Measurements from ENCODE around the gene ATL1. TPM values are rescaled to one million over a fixed set of nuclear protein-coding genes. Genes with fewer than 3 reads are reported as not detected.
"Not testable (repeated sequence)": the region's sequence is repeated elsewhere in the genome, so short reads cannot be mapped to it uniquely, and the experiment has no call there.

Gene ATL1
- total RNA-seq, 1 donor from 2014 or later = 0.48 TPM

DNA sequence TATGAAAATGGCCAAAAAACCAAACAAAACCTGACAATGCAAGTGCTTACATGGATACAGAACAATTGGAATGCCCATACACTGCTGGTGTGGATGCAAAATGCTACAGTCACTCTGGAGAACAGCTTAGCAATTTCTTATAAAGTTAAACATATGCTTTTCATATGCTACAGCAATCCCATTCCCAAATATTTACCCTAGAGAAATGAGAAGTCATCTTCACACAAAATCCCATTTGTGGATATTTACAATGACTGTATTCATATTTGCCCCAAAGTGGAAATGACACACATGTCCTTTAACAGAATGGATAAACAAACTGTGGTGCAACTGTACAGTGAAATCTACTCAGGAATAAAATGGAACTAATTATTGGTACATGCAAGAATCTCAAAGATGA, 87.8 kb downstream of the ATL1 start:
- DNase-seq (ENCODE audit: low spot score) = no peak
- no peak for ATAC-seq

DNA sequence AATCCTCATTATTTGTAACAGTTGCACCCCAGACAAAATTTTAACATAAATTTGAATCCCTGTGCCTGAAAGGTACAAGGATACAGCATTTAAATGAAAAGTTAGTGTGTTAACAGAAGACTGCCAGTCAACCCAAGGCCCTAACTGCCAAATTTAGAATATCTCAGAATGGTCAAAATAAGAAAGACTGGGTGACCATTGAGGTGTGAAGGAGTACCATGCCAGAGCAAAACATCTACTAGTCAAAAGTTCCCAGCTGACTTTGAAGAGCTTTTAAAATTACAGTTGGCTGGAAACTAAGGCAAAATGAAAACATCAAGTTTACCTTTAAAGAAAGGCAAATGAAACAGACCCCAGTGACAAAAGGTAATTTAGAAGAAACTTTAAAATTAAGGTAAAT, 89.7 kb downstream of the ATL1 start:
- no peak for ATAC-seq
- no peak for DNase-seq (ENCODE audit: low spot score)

DNA sequence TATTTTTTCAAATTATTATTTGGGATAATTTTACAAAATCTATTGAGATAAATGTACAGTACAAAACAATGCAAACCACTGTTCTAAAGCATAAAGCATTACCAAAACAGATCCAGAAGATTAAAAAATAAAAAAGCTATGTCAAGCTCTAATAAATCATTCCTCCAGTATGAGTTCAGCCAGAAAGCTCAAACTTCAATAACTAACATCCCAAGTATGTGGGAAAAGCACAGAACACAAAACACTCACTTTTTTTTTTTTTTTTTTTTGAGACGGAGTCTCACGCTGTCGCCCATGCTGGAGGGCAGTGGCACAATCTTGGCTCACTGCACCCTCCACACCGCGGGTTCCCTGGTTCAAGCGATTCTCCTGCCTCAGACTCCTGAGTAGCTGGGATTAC, 96.8 kb downstream of the ATL1 start:
- DNase-seq (ENCODE audit: low spot score) (no peak), ATAC-seq (no peak)

DNA sequence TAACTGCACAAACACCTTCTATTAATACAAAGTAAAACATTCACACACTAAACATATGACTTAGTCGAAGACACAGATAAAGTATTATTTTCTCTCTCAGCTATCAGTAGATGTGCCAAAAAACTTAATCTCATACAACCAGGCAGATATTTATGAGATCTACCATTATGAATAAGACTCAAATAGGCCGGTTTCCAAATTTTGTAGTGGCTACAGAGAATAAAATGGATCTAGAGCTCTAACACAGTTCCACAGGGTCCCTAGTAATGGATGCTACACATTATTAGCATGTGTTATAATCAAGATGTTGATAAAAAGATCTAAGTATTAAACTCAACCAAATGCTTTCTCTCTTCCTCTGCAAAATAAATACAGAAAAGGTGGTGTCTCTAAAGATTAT, 97.8 kb downstream of the ATL1 start:
- peak; percentile 13 for ATAC-seq

DNA sequence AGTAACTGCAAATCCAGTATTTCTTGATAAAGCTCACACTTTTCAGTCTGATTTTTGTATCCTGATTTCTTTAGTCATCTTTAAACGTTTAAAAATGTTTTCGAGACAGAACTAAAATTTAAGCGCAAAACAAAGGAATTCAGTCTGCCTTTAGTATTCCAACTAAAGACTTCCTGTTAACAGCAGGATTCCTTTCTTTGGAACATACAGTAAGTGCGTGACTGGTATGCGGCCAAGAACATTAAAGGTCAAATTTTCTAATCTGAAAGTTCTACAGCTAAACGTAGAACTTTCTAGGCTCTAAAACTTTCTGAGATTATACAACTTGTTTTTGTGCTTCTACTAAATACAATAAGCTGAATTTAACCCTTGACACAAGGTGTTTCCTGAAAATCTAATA, 98.3 kb downstream of the ATL1 start:
- ATAC-seq (peak; percentile 77), DNase-seq (ENCODE audit: low spot score) (no peak)

More for the DNA sequence above, 97.8 kb downstream of the ATL1 start:
- no peak for DNase-seq (ENCODE audit: low spot score)

DNA sequence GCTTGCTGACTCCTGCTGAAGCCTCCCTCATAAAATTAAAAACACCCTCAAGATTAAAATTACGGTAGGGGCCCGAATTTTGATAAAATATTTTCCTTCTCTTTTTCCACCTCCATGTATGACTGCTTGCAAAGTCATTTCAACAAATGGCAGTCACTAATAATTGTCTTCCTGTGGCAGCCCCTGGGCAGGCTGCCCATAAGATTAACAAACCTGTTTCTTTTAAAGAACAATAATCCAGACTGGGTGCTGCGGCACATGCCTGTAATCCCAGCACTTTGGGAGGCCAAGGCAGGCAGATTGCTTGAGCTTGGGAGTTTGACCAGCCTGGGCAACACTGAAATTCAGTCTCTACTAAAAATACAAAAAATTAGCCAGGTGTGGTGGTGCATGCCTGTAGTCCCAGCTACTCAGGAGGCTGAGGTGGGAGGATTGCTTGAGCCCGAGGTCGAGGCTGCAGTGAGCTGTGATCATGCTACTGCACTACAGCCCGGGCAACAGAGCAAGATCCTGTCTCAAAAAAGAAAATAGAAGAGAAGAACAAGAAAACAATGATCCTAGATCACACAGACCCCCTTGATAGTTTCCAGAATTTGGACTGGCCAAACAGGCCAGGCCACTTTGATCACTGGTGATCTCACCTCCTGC, 99.5 kb downstream of the ATL1 start:
- DNase-seq (ENCODE audit: low spot score) (no peak), ATAC-seq (peak; percentile 26)

DNA sequence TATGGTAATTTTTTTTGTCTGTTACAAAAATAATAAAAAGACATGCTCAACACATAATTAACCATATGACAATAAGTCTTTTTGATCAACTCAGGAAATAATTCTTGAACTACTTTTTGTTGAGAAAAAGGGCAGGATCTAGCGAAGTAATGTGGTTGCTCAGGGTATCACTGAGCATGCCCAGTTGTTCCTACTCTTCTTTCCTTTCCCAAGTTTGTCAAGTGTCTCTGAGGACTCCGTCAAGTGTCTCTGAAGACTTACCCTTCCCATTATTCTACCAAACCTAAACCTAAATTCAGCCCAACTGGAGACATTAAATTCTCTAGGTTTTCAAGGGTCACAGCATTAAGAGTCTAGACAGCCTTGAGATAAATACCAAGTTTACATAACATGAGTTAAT, 104.6 kb downstream of the ATL1 start:
- ATAC-seq; DNase-seq (ENCODE audit: low spot score): not testable (repeated sequence)

DNA sequence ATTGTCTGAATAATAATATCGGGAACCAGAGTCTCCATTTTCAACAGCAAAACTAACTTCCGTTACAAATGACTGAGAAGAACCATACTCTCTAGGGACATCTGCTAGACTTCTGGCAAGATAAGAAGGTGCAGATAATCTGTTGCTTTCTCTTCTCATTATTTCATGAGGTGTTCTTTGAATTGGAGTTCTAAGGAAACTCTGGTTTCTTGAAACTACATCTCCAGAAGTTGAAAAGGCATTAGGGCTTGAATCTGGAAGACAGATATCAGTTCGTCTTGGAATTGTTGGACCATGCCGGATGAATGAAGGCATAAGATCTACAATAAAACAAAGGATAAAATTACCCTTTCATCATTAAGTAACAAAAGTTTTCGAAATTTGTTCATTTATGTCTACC, 105.4 kb downstream of the ATL1 start:
- ATAC-seq; DNase-seq (ENCODE audit: low spot score): not testable (repeated sequence)

DNA sequence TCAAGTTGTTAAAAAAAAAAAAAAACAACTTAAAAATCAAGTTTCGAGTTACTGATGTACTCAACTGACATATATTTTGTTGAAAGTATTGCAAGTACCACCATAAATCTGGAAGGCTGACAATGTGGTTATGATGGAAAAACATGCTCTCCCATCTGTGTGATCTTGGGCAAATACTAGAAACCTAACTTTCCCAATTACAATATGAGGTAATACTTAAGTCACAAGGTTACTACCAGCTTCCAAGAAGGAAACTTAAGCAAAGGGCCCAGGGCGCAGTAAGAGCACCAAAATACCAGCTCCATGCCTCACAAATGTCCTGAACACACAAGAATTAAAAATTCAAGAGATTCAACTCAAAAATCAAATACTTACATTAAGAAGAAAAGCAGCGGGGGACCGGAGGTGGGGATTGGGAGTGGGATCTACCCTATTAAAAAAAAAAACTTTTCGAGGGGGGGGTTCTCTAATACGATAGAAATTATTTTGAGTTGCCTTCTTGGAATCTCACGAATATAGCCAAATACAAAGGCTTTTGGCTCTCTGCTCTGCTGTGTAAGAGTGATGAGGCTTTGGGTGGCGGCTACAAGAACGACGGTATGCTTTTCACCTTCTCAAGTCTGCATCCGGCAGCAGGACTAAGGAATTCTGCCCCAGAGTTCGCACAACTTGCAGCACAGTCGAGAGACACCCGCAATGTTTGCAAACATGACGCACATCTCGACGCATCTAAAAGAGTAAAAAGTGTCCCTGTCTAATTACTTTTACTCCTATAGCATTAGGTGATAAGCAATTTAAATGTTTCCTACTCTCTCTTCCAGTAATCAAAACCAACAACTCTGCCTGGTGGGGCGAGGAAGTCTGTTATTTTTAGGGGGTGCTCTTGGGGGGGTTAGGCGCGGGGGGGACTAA, 107.1 kb downstream of the ATL1 start:
- ATAC-seq = peak; percentile 6

DNA sequence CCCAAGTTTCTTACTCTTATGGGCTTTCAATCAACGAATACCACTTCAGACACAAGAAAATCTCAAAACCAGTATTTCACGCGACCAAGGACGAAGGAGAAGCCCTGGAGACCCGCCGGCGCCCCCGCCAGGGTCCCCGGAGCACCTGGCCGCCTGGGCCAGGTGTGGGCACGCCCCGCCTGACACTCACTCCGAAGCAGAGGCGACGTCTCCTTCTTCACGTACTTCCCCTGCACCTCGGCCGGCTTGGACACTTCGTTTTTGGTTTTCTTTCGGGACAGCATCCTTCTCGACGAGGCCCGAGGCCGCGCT, 107.7 kb downstream of the ATL1 start:
- peak; percentile 53 for ATAC-seq
- DNase-seq (ENCODE audit: low spot score) = no peak

More for the DNA sequence above, 107.1 kb downstream of the ATL1 start:
- DNase-seq (ENCODE audit: low spot score) = no peak

DNA sequence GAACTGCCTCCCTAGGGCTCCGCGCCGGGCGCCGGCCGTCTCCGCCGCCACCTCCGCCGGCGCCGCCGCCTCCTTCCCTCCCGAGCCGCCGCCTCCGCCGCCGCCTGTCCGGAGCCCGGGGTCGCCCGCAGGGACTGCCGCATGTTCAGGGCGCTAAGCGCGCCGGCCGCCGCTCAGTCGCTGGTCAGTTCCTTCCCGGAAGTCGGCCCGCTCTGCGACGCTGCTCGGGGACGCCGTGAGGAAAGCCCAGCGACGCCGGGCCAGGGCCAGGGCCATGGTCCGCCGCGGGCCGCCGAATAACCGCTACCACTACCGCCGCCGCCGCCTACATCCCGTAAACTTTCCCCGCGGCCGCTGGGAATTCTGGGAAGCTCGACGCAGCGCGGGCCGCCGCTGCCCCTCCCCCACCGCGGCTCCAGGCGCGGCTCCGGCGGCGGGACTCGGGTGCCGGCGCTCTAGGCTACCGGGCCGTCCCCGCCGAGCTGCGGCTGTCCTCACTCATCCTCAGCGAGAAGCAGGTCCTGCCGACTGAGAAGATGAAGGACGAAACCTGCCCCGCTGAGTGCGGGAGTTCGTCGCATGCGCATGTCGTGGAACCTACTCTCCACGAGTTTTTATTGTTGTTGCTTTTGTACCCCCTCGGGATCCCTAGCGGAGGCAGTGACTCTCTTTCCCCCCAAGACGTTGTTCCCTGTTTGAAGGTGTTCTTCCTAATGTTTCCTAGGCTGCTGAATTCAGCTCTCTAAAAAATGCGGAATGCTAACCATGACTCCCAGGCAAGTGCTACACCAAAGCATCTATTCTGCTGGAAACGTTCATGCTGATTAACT, 108.3 kb downstream of the ATL1 start, which contains the start of gene SAV1:
Gene SAV1, minus strand, starts transcription at position 311 of the 830 bp plus-strand sequence. CDS start 339 bp downstream, outside the sequence.
- DNase-seq (ENCODE audit: low spot score) (peak; percentile 89), ATAC-seq (peak; percentile 95)

DNA sequence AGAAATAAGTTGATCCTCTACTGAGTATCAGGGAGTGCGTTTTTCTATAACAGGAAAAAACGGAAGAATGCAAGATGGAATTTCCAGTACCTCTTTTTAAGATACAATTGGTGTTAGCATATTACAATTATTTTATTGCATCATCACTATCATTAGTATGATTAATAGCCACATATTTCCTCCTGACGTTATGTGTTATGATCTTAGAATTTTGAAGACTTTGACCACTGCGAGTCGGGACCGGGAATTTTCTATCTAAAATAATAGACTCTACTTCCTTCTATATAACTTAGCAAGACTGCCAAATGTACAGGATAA, 108.8 kb downstream of the ATL1 start:
- ATAC-seq (no peak), DNase-seq (ENCODE audit: low spot score) (no peak)

DNA sequence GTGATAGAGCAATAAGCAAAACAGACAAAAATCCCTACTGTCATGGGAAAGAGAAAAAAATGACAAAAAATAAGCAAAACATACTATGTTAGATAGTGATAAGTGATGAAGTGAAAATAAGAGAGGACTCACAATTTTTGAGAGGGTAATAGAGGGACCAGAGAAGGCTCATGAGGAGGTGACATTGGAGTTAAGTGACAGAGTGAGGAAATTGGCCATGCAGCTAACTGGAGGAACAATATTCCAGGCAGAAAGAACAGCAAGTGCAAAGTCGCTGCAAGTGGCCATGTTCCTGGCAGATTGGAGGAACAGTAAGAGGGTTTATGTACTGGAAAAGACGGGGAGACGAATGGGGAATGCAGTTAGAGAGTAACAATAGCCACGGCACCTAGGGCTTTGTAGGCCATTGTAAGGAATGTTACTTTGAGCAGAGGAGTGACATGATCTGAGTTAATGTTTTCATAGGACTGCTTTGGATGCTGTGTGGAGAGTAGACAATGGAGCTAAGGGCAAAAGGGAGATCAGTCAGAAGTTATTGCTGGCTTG, 109.6 kb downstream of the ATL1 start:
- DNase-seq (ENCODE audit: low spot score) = no peak
- ATAC-seq = no peak

DNA sequence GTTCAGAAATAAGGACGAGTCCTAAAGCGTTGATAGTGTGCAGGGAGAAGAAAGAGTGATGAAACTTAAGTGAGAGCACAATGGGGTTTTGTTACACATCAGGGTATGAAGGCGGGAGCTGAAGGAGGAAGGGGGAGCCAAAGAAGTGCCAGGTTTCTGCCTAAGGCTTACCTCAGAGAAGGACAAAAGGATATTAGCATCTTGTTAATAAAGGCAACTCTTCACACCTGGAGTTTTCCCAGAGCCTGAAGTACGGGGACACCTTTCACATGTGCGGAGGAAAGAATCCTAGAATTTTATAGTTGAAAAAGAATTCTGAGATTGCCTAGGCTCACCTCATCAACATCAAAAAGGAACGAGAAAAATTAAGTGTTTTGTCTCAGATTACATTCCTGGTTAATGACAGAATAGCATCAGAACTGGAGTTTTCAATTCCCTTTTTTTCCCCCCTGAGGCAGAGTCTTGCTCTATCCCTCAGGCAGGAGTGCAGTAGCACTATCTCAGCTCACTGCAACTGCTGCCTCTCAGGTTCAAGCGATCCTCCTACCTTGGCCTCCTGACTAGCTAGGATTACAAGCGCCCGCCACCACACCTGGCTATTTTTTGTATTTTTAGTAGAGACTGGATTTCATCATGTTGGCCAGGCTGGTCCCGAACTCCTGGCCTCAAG, 110.4 kb downstream of the ATL1 start:
- DNase-seq (ENCODE audit: low spot score) (no peak), ATAC-seq (no peak)

DNA sequence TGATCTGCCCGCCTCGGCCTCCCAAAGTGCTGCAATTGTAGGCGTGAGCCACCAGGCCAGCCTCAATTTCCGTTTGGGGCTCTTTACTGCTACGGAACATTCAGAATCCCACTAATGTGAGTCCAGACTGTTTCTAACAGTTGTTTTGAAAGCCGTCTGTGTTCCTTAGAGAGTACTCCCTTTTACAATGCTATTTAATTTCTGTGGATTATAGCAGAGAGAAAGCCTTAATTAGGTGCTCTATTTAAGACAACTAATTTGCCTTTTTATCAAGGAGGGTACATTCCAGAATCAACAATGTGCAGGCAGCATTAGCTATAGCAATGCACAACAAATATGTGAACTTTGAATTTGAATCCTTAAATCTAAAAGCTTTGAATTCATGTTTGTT, 110.9 kb downstream of the ATL1 start:
- ATAC-seq (no peak), DNase-seq (ENCODE audit: low spot score) (no peak)

DNA sequence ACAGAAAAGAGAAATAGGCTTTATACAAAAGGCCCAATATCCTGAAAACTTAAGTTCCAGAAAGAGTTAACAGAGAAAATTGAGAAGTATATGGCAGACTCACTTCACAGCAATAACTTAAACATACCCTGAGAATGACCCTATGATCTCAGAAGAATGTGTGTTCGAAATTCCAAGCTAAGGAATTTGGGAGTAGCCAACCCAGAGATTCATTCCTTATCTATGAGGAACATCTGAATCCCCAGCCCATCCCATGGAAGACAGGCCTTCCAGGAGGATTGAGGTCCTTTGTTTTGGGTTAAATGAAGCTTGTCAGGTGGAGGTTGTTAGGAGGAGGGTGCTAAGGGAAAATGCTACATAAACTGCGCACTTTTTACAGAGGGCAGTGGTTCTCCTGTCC, 115.7 kb downstream of the ATL1 start:
- no peak for DNase-seq (ENCODE audit: low spot score)

DNA sequence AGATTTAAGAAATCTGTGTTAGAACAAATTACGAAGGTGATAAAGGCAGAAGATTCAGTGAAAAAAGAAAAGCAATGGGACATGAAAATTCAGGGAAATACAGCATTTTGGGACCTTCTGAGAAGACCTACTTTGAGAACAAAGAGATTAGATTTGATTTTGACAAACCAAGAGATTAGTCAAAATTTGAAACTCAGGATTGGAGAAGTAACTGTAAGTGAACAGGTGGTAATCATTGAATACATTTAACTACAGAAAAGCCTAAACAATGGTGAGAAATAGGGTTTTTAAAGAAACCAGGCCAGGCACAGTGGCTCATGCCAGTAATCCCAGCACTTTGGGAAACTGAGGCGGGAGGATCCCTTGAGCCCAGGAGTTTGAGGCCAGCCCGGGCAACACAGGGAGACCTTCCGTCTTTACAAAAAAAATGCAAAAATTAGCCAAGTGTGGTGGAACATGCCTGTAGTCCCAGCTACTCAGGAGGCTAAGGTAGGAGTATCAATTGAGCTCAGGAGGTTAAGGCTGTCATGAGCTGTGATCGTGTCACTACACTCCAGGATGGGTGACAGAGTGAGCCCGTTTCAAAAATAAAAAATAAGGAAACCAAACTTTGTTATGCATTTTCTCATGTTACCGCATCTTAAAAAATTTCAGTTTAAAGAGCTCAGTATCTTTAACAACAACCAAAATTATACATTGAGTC, 117.0 kb downstream of the ATL1 start:
- DNase-seq (ENCODE audit: low spot score) (no peak), ATAC-seq (no peak)

More for the DNA sequence above, 115.7 kb downstream of the ATL1 start:
- no peak for ATAC-seq

DNA sequence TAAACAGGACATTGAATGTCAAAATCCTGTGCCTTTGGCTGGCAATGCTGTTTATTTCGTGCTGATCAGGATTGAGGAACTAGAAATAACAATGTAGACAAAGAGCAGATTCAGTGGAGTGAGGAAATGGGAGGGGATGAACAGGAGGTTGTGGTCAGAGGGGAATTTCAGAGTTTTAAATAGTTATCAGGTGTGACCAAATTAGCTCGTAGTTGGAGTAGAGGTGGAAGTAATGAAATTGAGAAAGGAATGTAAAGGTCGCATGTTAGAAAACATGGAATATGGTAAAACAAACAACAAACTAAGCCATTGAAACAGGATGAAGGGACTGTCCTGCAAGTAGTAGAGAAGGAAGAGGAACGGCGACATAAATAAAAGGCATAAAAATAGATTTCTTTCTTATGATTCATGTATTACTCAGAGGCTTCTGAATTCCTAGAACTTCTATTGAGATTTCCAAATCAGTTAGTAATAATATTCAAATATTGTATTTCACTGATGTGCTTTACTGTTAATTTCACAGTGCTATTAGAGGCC, 117.7 kb downstream of the ATL1 start:
- DNase-seq (ENCODE audit: low spot score) = no peak
- no peak for ATAC-seq

DNA sequence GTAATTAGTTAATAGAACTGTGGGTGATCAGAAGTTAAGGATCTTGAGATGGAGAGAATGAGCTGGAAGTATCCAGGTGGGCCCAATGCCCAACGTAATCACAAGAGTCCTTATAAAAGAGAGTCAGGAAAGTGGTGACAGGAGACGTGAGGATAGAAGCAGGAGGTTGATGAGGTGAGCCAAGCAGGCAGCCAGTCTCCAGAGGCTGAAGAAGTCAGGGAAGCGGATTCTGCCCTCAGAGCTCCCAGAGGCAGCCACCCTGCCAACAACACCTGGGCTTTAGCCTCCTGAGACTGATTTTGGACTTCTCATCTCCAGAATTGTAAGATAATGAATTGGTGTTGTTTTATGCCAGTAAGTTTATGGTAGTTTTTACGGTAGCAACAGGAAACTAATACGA, 118.2 kb downstream of the ATL1 start:
- ATAC-seq = no peak
- DNase-seq (ENCODE audit: low spot score) = no peak

DNA sequence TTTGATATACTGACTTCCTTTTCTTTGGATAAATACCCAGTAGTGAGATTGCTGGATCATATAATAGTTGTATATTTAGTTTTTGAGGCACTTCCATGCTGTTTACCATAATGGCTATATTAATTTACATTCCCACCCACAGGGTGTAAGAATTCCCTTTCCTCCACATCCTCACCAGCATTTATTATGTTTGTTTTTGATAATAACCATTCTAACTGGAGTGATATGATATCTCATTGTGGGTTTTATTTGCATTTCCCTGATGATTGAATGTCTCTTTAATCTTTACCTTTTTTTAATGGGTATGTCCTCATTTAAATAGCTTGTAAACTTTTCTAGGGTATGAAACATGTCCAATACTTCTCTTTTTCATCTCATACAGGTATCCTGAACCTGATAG, 119.7 kb downstream of the ATL1 start:
- DNase-seq (ENCODE audit: low spot score) (no peak), ATAC-seq (no peak)

Measured in left lobe of liver (tissue), 2 donors.